Uterus (tissue), 2 donors: Measurements from ENCODE around the gene ADGRF5.

Experiments
- CTCF ChIP-seq, 4 experiments: fragments of 200-600 bp in 2 of 4; fragments of 450-650 bp in 2 of 4; sonication (generic) in 2 of 4; IDR thresholded peaks; one replicate each; pipeline ENCODE4 v1.5.1; 2016 to 2019; ENCODE audit warnings: antibody characterized with exemption in 4 of 4, mild to moderate bottlenecking in 2 of 4, moderate library complexity in 1 of 4
- POLR2A ChIP-seq, 2 donors: fragments of 450-650 bp; IDR thresholded peaks; one replicate each; pipeline ENCODE4 v1.6.1; 2016; ENCODE audit warnings: antibody characterized with exemption in 2 of 2, mild to moderate bottlenecking in 1 of 2, moderate library complexity in 1 of 2

GRCh38 chr6:46862381-46862780 is 59.4 kb downstream of the ADGRF5 start:
- TF ChIP-seq CTCF (IDR thresholded peaks at IDR 0.05) (no peak), POLR2A (IDR thresholded peaks at IDR 0.05) (no peak)
